Upper lobe of left lung (tissue), 6 donors: ENCODE measurements around the gene PLEKHG2. TPM values are rescaled to one million over a fixed set of nuclear protein-coding genes. Genes with fewer than 3 reads are reported as not detected.

ENCODE experiments used
- ATAC-seq, 2 donors: fragments of 200-7000 bp; cut with Tn5 transposase; one replicate each; pipeline ENCODE4 v1.9.1; 2022; ENCODE audit warnings: mild to moderate bottlenecking in 2 of 2, moderate library complexity in 2 of 2; ENCODE audit not compliant: low FRiP score in 2 of 2
- DNase-seq, 2 donors: peaks; one replicate each; pipeline ENCODE4 v3.0.0-alpha.2; 2019 to 2020
- H3K27ac ChIP-seq, 4 donors: fragments of 200-600 bp; sonication (generic); one replicate each; pipeline ENCODE4 v1.5.1; 2016 to 2019
- H3K27me3 ChIP-seq, 4 donors: fragments of 200-600 bp; sonication (generic); one replicate each; pipeline ENCODE4 v1.5.1; 2017 to 2019
- H3K36me3 ChIP-seq, 4 donors: fragments of 200-600 bp; sonication (generic); one replicate each; pipeline ENCODE4 v1.5.1; 2016 to 2019
- H3K4me1 ChIP-seq, 4 donors: fragments of 200-600 bp; sonication (generic); one replicate each; pipeline ENCODE4 v1.5.1; 2018 to 2019
- H3K4me3 ChIP-seq, 4 donors: fragments of 200-600 bp; sonication (generic); one replicate each; pipeline ENCODE4 v1.5.1; 2017 to 2019; ENCODE audit warnings: mild to moderate bottlenecking in 2 of 4, moderate library complexity in 1 of 4
- H3K9me3 ChIP-seq, 4 donors: fragments of 200-600 bp; sonication (generic); one replicate each; pipeline ENCODE4 v1.5.1; 2018 to 2019
- CTCF ChIP-seq, 6 experiments: fragments of 450-650 bp in 4 of 6; fragments of 200-600 bp in 2 of 6; sonication (generic) in 2 of 6; IDR thresholded peaks; one replicate each; pipeline ENCODE4 v1.5.1; 2016 to 2019; ENCODE audit warnings: antibody characterized with exemption in 6 of 6
- EP300 ChIP-seq, 4 donors: sonication (generic); formaldehyde crosslinking; IDR thresholded peaks; one replicate each; pipeline ENCODE4 v1.5.1; 2017; ENCODE audit warnings: antibody characterized with exemption in 4 of 4, control low read depth in 2 of 4
- POLR2A ChIP-seq, 4 donors: fragments of 450-650 bp; IDR thresholded peaks; one replicate each; pipeline ENCODE4 v1.5.1; 2016 to 2017; ENCODE audit warnings: antibody characterized with exemption in 4 of 4, mild to moderate bottlenecking in 2 of 4
- POLR2AphosphoS5 ChIP-seq, 2 donors: sonication (generic); formaldehyde crosslinking; IDR thresholded peaks; one replicate each; pipeline ENCODE4 v1.5.1; 2017; ENCODE audit warnings: antibody characterized with exemption in 2 of 2
- WGBS, 2 donors: methylation state at CpG; one replicate each; pipeline ENCODE4 v1.1.5; 2017 to 2018; 5-methylcytosine and 5-hydroxymethylcytosine counted together
- total RNA-seq, 6 donors: library from RNA; depleted of rRNA in 4 of 6; stranded (reverse); fragments of >200 nt in 4 of 6; gene quantifications; one replicate each; pipeline versions ENCODE4 v1.1.0 to v1.2.1, GENCODE V29; 2016 to 2021
- donor health status: DM: no; HTN: no; CAD: no; lungs with moderate emphysema.
- donor health status: DM: no; HTN: yes; CAD: no; lungs with severe emphysema.

PLEKHG2 gene
- total RNA-seq, 6 donors from 2014 or later, result 15.8 to 48.1 (median 29.0) TPM

- WGBS, 2 donors, result 44 to 50% methylated on average over 17 to 18 of the region's 18 CpGs
- Histone ChIP-seq H3K36me3 (peaks cover 0 to 33% (median 12%) of the 10 kb centered on the region in 4 donors), H3K27ac (peak overlapping the region; percentile 99 to 100 (median 100)), H3K4me1 (peaks cover 21 to 65% (median 39%) of the 10 kb centered on the region in 4 donors), H3K4me3 (peak overlapping the region; percentile 68 to 80 (median 75)), H3K27me3 (no peaks in the 10 kb centered on the region), H3K9me3 (no peaks in the 10 kb centered on the region)
- ATAC-seq (no peak), DNase-seq (peak; percentile 31 to 83)
- TF ChIP-seq POLR2AphosphoS5 (IDR thresholded peaks at IDR 0.05), result peak in 1 of 2 donors; percentile 60
- TF ChIP-seq CTCF (IDR thresholded peaks at IDR 0.05), result peak in 1 of 6 experiments; percentile 13
- peak in 1 of 4 donors; percentile 10 for TF ChIP-seq POLR2A (IDR thresholded peaks at IDR 0.05)
- no peak for TF ChIP-seq EP300 (IDR thresholded peaks at IDR 0.05)
Measured at GRCh38 chr19:39413911-39414608, 1.6 kb downstream of the PLEKHG2 start.

- Histone ChIP-seq H3K36me3 (peaks cover 0 to 43% (median 13%) of the 10 kb centered on the region in 4 donors), H3K4me1 (peaks cover 20 to 59% (median 35%) of the 10 kb centered on the region in 4 donors), H3K9me3 (no peaks in the 10 kb centered on the region), H3K27ac (peak overlapping the region in 3 of 4 donors; percentile 13 to 100 (median 100)), H3K27me3 (no peaks in the 10 kb centered on the region), H3K4me3 (peak overlapping the region in 3 of 4 donors; percentile 68 to 80 (median 72))
- ATAC-seq (no peak), DNase-seq (peak in 1 of 2 donors; percentile 81)
- TF ChIP-seq POLR2A (IDR thresholded peaks at IDR 0.05) (no peak), CTCF (IDR thresholded peaks at IDR 0.05) (no peak), EP300 (IDR thresholded peaks at IDR 0.05) (no peak), POLR2AphosphoS5 (IDR thresholded peaks at IDR 0.05) (no peak)
- 72 to 82% methylated on average over 23 to 32 of the region's 35 CpGs for WGBS, 2 donors
Measured at GRCh38 chr19:39415111-39416046, 2.9 kb downstream of the PLEKHG2 start.

GRCh38 chr19:39416152-39417120, 4.0 kb downstream of the PLEKHG2 start:
- TF ChIP-seq EP300 (IDR thresholded peaks at IDR 0.05), result no peak
- TF ChIP-seq POLR2A (IDR thresholded peaks at IDR 0.05), result no peak
- no peak for TF ChIP-seq CTCF (IDR thresholded peaks at IDR 0.05)
- TF ChIP-seq POLR2AphosphoS5 (IDR thresholded peaks at IDR 0.05), result no peak
- Histone ChIP-seq H3K36me3 (peaks cover 0 to 53% (median 13%) of the 10 kb centered on the region in 4 donors), H3K4me3 (peak overlapping the region in 1 of 4 donors; percentile 80), H3K27me3 (no peaks in the 10 kb centered on the region), H3K9me3 (no peaks in the 10 kb centered on the region), H3K4me1 (peaks cover 9 to 48% (median 24%) of the 10 kb centered on the region in 4 donors), H3K27ac (peak overlapping the region in 2 of 4 donors; percentile 54 to 100)
- no peak for ATAC-seq
- 84 to 86% methylated on average over 16 to 26 of the region's 27 CpGs for WGBS, 2 donors
- DNase-seq, result peak in 1 of 2 donors; percentile 82
